Stimulated activated naive CD4-positive, alpha-beta T cell treated with Interleukin-2 at 50 U/mL for 16 hours (primary cell): ENCODE data around the gene TBC1D2B.

Experiments
- DNase-seq: peaks from one replicate; lab custom pipeline; 2025; lab: John Stamatoyannopoulos, UW

Gene TBC1D2B

GRCh38 chr15:78034495-78035191, 42.9 kb downstream of the TBC1D2B start:
- peak; percentile 85 for DNase-seq

GRCh38 chr15:78033864-78034263, 43.6 kb downstream of the TBC1D2B start:
- DNase-seq, result peak; percentile 18

DNA sequence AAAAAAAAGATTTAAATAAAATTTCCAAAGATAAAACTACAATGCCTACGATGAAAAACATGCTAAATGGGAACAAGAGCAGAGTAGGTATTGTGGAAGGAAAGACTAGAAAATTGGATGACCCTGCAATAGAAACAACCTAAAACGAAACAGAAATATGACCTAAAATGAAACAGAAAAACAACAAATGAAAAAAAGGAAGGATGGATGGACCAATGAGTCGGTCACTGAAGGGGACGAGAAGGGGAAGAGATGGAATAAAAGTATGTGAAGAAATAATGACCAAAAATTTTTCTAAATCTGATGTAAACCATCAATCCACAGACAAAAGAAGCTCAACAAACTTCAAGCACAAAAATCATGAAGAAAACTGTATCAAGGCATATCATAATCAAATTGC, 44.8 kb downstream of the TBC1D2B start:
- no peak for DNase-seq

DNA sequence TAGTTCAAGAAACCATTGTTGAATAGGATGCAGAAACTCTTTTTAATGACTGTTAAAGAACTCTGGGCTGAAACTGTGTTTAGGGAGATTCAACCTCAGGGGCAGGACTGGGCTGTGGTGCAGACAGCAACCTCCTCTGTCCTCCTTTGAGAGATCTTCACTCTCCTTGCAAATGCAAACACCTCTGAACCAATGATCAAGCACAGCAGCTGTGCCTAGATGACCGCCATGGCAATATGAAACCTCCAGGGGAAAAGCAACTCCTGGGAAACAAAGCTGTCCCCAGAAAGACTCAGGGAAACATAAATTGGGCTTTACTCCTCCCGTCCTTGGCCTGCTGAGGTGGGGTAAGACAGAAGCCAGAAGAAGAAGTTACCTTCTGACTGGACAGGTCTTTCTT, 52.6 kb downstream of the TBC1D2B start:
- DNase-seq, result no peak

DNA sequence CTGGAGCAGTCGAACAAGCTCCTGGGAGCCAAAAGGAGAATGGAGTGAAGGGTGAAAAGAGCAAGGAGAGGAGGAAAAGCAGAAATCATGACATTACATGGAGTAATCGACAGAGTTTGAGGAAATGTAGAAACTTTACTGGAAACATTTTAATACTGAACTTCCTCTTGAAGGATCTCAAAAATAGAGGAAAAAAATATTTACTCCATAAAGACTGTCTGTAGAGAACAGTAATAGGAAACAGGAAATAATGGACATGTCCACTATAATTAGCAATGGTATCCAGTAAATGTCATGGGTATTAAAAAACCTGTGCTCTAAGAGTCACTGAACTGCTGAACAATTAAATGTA, 53.0 kb downstream of the TBC1D2B start:
- no peak for DNase-seq

DNA sequence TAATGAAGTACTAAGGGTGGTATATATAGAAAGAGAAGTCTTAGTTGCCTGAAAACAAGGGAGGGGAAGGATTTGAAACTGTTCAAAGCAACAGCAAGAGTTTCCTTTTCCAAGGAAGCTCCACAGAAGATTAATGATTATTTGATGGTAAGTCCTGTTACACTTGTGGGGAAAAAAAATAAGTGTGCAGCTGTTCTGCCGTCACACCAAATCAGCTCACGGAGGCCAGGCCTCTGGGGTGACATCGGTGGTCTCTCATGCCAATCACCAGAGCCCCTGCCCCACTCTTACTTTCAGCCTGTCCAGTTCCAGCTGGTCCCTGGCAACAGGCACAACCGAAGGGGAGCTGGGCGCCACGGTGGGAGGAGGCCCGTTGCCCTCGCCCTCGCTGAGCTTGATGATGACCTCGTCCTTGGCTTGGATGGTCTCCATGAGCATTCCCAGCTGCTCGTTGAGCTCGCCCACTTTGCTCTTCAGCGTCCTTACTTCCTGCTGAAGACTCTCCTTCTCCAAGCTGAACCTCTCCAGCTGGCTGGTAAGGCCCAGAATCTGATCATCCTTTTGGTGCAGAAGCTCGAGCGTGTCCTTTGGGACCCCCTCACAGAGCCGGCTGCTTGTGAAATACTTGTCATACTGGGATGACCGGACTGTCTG, 53.5 kb downstream of the TBC1D2B start:
- DNase-seq, result no peak

DNA sequence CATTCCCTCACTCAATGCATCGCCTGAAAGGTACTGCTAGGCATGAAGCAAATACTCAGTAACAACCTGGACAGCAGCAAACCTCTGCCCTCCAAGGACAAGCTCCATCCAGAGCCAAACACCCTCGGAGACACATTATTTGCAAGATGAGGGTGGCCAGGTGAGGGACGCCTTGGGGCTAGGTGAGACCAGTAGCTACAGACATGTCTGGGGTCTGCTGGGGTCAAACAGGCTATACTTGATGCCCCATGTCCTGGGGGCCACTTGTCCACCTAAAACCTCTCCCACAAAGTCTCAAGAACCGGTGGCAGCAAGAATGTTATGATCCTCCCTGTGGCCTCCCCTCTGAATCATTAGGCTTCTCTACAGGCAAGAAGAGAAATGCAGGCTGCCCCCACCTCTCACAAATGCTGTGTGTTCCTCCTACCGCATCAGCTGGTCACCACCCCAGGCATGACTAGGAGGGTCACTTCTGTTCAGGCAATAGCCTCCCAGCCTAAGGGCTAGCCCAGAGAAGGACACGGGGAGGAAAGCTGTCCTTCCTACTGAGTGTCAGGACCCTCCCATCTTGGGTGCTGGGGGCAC, 54.3 kb downstream of the TBC1D2B start:
- DNase-seq, result no peak

GRCh38 chr15:78021761-78022160, 55.8 kb downstream of the TBC1D2B start:
- no peak for DNase-seq

DNA sequence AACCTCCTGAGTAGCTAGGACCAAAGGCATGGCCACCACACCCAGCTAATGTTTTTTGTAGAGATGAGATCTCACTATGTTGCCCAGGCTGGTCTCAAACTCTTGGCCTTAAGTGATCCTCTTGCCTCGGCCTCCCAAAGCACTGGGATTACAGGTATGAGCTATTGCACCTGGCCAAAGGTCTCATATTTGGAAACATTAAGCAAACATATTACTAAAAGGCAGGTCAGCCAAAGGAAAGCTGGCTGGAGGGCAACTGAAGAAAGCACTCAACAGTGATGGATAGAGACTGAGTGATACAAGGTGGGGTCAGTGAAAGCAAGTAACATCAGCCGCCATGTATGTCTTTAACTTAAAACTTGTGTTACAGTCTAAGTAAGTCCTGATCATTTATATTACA, 57.5 kb downstream of the TBC1D2B start:
- no peak for DNase-seq

GRCh38 chr15:78018946-78019644, 58.4 kb downstream of the TBC1D2B start:
- no peak for DNase-seq

DNA sequence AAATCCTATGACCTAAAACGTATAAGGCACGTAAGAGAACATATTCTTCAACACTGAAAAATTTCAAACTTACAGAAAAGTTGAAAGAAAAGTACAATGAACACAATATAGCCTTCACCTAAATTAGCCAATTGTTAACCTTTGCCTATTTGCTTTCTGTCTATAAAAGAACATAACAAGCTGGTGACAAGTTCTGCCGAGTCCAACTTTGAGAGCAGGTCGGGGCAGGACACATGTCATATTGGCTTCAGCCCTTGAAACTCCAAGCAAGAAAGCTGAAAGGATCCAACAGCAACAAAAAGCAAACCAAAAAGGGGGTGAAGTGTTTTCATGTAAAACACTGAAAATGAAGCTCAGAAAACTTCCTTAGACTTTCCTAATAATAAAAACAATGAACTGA, 59.1 kb downstream of the TBC1D2B start:
- DNase-seq, result no peak

DNA sequence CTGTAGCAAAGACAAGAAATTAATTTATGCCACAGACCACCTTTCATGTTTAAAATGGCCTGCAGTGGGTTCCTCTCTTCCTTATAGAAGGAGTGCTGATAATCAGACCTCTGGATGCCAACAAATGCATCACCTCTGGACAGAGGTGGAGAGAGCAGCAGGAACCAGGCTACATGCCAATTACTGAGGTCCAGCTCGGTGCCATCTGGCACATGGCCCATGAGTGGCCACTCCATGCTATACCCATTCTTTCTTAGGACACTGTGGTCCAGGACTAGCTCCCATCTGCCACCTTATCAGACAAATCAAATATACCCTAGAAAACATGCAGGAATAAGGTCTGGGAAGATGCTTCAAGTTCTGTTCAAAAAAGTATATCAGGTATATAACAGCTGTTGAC, 60.7 kb downstream of the TBC1D2B start:
- no peak for DNase-seq

- no peak for DNase-seq
These were observed 64.9 kb downstream of the TBC1D2B start for GRCh38 chr15:78012643-78013077.

- DNase-seq, result no peak
These were observed 67.4 kb downstream of the TBC1D2B start for GRCh38 chr15:78010067-78010466.

DNA sequence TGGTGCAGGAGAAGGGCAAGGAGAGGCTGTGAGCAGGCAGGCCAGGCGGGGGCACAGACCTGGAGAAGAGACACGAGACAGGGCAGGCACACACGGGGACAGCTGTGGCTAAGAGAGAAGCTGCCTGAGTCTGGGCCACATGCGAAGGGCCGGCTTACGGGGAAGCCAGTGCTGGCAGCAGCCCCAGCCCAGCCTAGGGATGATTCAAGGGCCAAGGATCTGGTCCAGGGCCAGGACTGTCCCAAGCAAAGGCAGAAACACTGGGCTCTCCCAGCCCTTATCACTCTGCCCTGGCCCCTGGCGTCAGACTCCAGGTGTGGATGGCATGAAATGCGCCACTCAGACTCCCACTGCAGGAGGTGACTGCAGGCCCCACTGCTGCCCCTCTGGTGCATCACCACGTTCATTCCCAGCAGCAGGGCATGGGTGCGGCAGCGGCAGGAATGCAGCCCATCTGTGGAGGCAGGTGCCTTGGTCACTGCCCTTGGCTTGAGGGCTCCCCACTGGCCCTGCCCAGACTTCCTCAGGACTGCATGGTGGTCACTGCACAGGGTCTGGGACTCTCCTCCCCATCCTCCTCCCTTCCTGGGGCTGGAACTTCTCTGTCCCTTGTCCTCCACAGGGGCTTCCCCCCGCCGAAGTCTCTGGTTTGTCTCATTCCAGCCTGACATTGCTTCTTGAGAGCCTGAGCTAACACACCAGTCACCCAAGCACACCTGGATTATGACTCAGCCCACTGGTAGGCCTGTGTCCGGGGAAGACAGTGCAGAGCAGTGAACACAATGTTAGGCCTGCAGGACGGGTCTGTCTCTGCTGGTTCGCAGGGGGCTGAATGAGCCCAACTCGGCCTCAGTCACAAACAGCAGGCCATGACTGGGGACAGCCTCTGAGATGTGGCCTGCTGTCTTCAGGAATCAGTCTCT, 69.3 kb downstream of the TBC1D2B start:
- no peak for DNase-seq

DNA sequence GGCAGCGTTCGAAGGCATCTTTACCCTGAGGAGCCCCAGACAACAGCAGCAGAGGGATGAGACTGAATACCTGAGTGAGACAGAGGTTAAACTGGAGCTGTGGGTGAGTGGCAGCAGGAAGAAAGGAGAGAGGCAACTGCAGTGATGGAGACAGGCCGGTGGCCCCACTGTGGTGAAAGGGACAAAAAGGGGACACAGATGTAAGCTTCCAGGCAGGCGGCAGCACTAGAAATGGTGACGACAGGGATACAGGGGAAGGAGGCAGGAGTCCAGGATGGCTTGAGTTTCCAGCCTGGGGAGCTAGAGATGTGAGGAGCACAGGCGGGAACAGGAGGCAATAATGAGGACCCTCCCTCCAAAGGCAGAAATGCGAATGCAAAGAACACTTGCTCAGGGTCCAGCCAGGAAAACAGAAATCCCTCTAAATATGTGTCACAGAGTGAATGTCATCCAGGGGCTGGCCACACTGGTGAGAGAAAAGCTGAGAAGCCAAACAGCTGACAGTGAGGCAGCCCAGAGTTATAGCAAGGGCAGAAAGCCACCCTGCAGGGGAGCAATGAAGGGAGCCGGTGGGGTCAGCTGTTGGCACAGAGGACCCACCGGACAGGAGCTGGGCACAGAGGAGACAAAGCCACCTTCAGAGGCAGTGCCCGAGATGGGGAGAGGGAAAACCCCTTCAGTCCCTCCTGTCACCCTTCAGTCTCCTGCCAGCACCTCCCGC, 70.1 kb downstream of the TBC1D2B start:
- DNase-seq, result no peak

GRCh38 chr15:78006567-78007205, 70.8 kb downstream of the TBC1D2B start:
- DNase-seq, result no peak

GRCh38 chr15:78004919-78005634, 72.4 kb downstream of the TBC1D2B start:
- DNase-seq, result no peak

GRCh38 chr15:78004222-78004727, 73.2 kb downstream of the TBC1D2B start:
- DNase-seq, result peak; percentile 17

DNA sequence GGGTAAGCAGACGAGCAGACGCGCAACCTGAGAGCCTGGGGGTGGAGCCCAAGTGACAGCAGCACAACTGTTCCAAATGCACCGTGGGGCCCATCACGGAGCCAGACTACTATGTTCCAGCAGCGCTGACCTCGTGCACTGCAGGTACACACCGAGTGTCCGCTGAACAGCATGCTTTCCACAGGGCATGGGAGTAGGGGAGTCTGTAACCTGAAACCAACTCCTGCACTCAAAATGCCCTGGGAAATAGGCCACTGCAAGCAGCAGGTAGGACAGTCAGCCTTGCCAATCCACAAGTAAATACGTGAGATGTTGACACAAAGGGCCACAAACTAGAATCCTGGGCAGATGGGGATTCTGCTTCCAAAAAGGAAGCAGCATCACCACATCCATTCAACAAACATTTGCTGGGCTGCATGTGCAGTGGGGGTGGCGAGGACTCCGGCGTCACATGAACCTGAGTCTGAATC, 73.9 kb downstream of the TBC1D2B start:
- no peak for DNase-seq
